ENCODE results near the gene IFT172.

IFT172 gene

GRCh38 chr2:27522400-27522945 lies 32.9 kb upstream of the IFT172 start:
- TF ChIP-seq CTCF (IDR thresholded peaks at IDR 0.05; ENCODE audit: low read depth, low read length): peak; percentile 19; the same call in 1 of the 2 replicates
- Histone ChIP-seq H3K4me3 (ENCODE audit: low read depth, low read length) (no peak overlapping the region), H3K36me3 (no peaks in the 10 kb centered on the region), H3K27me3 (0 out of 2 replicates have a peak, but pooled peaks cover 2% of the 10 kb centered on the region), H3K9me3 (no peaks in the 10 kb centered on the region; the same call in 1 of the 2 replicates), H3K4me1 (no peaks in the 10 kb centered on the region)
- DNase-seq: no peak

GRCh38 chr2:27520316-27520715 lies 30.8 kb upstream of the IFT172 start:
- H3K9me3 ChIP-seq: no peaks in the 10 kb centered on the region; the same call in 1 of the 2 replicates
- no peak overlapping the region for H3K4me3 ChIP-seq (ENCODE audit: low read depth, low read length)
- H3K4me1 ChIP-seq: no peaks in the 10 kb centered on the region
- DNase-seq: no peak
- H3K36me3 ChIP-seq: no peaks in the 10 kb centered on the region
- no peak for TF ChIP-seq CTCF (IDR thresholded peaks at IDR 0.05; ENCODE audit: low read depth, low read length)
- H3K27me3 ChIP-seq: peaks cover 3% of the 10 kb centered on the region; the same call in 1 of the 2 replicates

DNA sequence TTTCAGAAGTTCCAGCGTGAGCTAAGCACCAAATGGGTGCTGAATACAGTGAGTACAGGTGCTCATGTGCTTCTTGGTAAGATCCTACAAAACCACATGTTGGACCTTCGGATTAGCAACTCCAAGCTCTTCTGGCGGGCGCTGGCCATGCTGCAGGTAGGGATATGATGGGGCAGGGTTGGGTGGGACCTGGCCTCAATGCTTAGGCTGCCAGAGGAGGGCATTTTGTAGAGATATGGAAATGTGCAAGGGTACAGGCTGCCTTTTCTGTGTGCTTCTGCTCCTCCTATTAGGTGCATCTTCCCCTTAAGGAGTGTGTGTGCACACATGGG lies 29.2 kb upstream of the IFT172 start:
- DNase-seq: no peak
- Histone ChIP-seq H3K4me1 (no peaks in the 10 kb centered on the region), H3K36me3 (no peaks in the 10 kb centered on the region), H3K9me3 (no peaks in the 10 kb centered on the region; the same call in 1 of the 2 replicates), H3K27me3 (peaks cover 8% of the 10 kb centered on the region; the same call in 1 of the 2 replicates), H3K4me3 (ENCODE audit: low read depth, low read length) (no peak overlapping the region)
- no peak for TF ChIP-seq CTCF (IDR thresholded peaks at IDR 0.05; ENCODE audit: low read depth, low read length)

DNA sequence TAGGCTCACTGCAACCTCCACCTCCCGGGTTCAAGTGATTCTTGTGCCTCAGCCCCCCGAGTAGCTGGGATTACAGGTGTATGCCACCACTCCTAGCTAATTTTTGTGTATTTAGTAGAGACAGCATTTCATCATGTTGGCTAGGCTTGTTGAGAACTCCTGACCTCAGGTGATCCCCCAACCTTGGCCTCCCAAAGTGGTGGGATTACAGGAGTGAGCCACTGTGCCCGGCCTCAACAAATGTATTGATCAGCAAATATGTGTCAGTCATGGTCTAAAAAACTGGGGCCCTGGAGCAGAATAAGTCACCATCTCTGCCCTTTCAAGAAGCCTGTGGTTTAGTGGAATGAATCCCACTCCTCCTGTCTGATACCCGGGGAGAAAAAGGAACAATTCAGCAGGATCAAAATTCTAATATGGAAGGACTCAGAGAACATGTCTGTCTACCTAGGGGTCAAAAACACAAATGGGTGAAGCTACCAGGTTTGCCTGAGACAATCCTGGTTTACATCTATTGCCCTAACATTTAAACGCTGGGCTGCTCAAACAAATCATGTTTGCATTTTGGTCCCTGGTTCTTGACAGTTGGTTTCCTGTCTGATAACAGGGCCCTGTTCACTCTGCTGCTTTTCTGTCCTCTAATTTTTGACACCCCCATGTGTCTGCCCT lies 28.7 kb upstream of the IFT172 start:
- Histone ChIP-seq H3K4me1 (no peaks in the 10 kb centered on the region), H3K4me3 (ENCODE audit: low read depth, low read length) (no peak overlapping the region), H3K27me3 (peaks cover 8% of the 10 kb centered on the region; the same call in 1 of the 2 replicates), H3K9me3 (no peaks in the 10 kb centered on the region; the same call in 1 of the 2 replicates), H3K36me3 (no peaks in the 10 kb centered on the region)
- no peak for DNase-seq
- no peak for TF ChIP-seq CTCF (IDR thresholded peaks at IDR 0.05; ENCODE audit: low read depth, low read length)

DNA sequence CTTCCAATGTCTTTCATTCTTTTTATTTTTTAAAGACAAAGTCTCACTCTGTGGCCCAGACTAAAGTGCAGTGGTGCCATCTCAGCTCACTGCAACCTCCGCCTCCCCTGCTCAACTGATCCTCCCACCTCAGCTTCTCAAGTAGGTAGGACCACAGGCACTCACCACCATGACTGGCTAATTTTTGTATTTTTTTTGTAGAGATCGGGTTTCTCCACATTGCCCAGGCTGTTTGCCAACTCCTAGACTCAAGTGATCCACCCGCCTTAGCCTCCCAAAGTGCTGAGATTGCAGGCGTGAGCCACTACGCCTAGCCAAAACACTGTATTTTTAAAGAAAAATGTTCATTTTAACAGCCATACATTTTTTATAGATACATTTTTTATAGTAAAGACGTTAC lies 19.8 kb upstream of the IFT172 start:
- DNase-seq: no peak
- H3K27me3 ChIP-seq: peaks cover 7% of the 10 kb centered on the region; the same call in 1 of the 2 replicates
- no peak overlapping the region for H3K4me3 ChIP-seq (ENCODE audit: low read depth, low read length)
- no peaks in the 10 kb centered on the region for H3K9me3 ChIP-seq
- TF ChIP-seq CTCF (IDR thresholded peaks at IDR 0.05; ENCODE audit: low read depth, low read length): no peak
- no peaks in the 10 kb centered on the region for H3K36me3 ChIP-seq
- H3K4me1 ChIP-seq: no peaks in the 10 kb centered on the region

GRCh38 chr2:27507293-27507692 lies 17.8 kb upstream of the IFT172 start:
- no peak for DNase-seq
- no peak overlapping the region for H3K4me3 ChIP-seq (ENCODE audit: low read depth, low read length)
- H3K9me3 ChIP-seq: no peaks in the 10 kb centered on the region
- no peaks in the 10 kb centered on the region for H3K36me3 ChIP-seq
- TF ChIP-seq CTCF (IDR thresholded peaks at IDR 0.05; ENCODE audit: low read depth, low read length): no peak
- no peaks in the 10 kb centered on the region for H3K4me1 ChIP-seq
- H3K27me3 ChIP-seq: peaks cover 7% of the 10 kb centered on the region; the same call in 1 of the 2 replicates

Data from BE2C (cell line).